ENCODE measurements around the gene LAMTOR1. TPM values are rescaled to one million over a fixed set of nuclear protein-coding genes. Genes with fewer than 3 reads are reported as not detected.

Gene LAMTOR1
- total and polyA plus RNA-seq, 2 of the 8 experiments (the other 6 are each of a cell fraction or from before 2014, with no cell fraction given): 82.1 to 160 TPM

- 93% methylated on average over 6 of the region's 6 CpGs; no CpG with 5 or more reads in 1 of the 2 experiments for WGBS, 2 experiments (ENCODE audit: extremely low coverage in 1 of 2, insufficient coverage in 1 of 2, insufficient read length in 1 of 2, insufficient replicate concordance in 2 of 2, low coverage in 1 of 2, low lambda C conversion rate in 2 of 2, missing lambda C conversion rate in 1 of 2)
- peaks cover 19 to 63% of the 10 kb centered on the region in 2 experiments for H3K79me2 ChIP-seq (ENCODE audit: control insufficient read depth in 1 of 2, insufficient read depth in 2 of 2, low read length in 2 of 2)
- no peaks in the 10 kb centered on the region; a peak in 2 of 8 replicates for H3K36me3 ChIP-seq (ENCODE audit: control insufficient read depth in 2 of 4, insufficient read depth in 4 of 4, low read length in 3 of 4)
- H4K5ac ChIP-seq (ENCODE audit: insufficient read length, low read depth, low read length): no peak overlapping the region
- peaks cover 8% of the 10 kb centered on the region; the same call in 1 of the 2 replicates for H3K79me1 ChIP-seq (ENCODE audit: low read depth, low read length)
- no peaks in the 10 kb centered on the region for H3K27me3 ChIP-seq (replicated peaks in 1 of 4; ENCODE audit: control insufficient read depth in 3 of 4, extremely low read depth in 1 of 4, insufficient read depth in 3 of 4, low read length in 3 of 4)
- no peak for TF ChIP-seq EZH2 (IDR thresholded peaks at IDR 0.05; ENCODE audit: low read depth, low read length, severe bottlenecking)
- no peak for TF ChIP-seq ZNF274 (IDR thresholded peaks at IDR 0.05; ENCODE audit: borderline replicate concordance, extremely low read depth, low read length)
- TF ChIP-seq RAD21 (IDR thresholded peaks at IDR 0.05 in 1 of 2, conservative IDR thresholded peaks at IDR 0.05 in 1 of 2; ENCODE audit: low read depth in 2 of 2, low read length in 2 of 2): no peak
- no peak for TF ChIP-seq BRCA1 (IDR thresholded peaks at IDR 0.05; ENCODE audit: low read depth, low read length)
- no peak for TF ChIP-seq TEAD4 (IDR thresholded peaks at IDR 0.05; ENCODE audit: low read depth, low read length)
- TF ChIP-seq JUND (IDR thresholded peaks at IDR 0.05; ENCODE audit: low read length): no peak
- no peak for TF ChIP-seq SP1 (IDR thresholded peaks at IDR 0.05; ENCODE audit: low read depth, low read length)
- TF ChIP-seq TCF12 (IDR thresholded peaks at IDR 0.05; ENCODE audit: low read depth, low read length): no peak
- TF ChIP-seq CHD1 (IDR thresholded peaks at IDR 0.05; ENCODE audit: low read depth, low read length): no peak
- no peak for TF ChIP-seq KDM5A (IDR thresholded peaks at IDR 0.05; ENCODE audit: low read length)
- no peak for TF ChIP-seq RFX5 (IDR thresholded peaks at IDR 0.05; ENCODE audit: borderline replicate concordance, low read depth, low read length)
- no peak overlapping the region for H2BK120ac ChIP-seq (replicated peaks; ENCODE audit: low read depth, low read length)
- FAIRE-seq (no peak), DNase-seq (ENCODE audit: low read depth in 1 of 2, low spot score in 2 of 2) (no peak)
- H3K9ac ChIP-seq (replicated peaks in 1 of 4; ENCODE audit: extremely low read depth in 1 of 4, low read depth in 3 of 4, low read length in 3 of 4): no peak overlapping the region
- no peak overlapping the region for H3K23ac ChIP-seq (ENCODE audit: insufficient read length)
- no peak overlapping the region for H2BK15ac ChIP-seq (ENCODE audit: low read length)
- ChIA-PET CTCF (ENCODE audit: partially characterized antibody) (interaction anchor here (0.6 to 3.0 kb wide), 11 partner anchors 11 to 69 kb away, joined by 3 to 16 read pairs (median 3); no protein-coding TSS in a partner anchor), POLR2A (ENCODE audit: partially characterized antibody) (interaction anchor here (0.9 to 2.5 kb wide), 6 partner anchors 8 to 76 kb away, joined by 3 to 10 read pairs (median 6); partner anchors contain the start of gene ANAPC15)
- H2AK5ac ChIP-seq (ENCODE audit: low read depth, low read length): no peak overlapping the region
- no peak overlapping the region for H2BK12ac ChIP-seq (ENCODE audit: low read depth, low read length)
- H4K20me1 ChIP-seq (replicated peaks in 1 of 2; ENCODE audit: control insufficient read depth in 1 of 2, insufficient read depth in 2 of 2, low read length in 2 of 2): peaks cover 4 to 6% of the 10 kb centered on the region in 2 experiments
- peaks cover 0 to 5% (median 0%) of the 10 kb centered on the region in 4 experiments; a peak in 3 of 7 replicates for H3K4me1 ChIP-seq (replicated peaks in 1 of 4; ENCODE audit: control insufficient read depth in 3 of 4, insufficient read depth in 4 of 4, low read length in 3 of 4)
- no peak overlapping the region for H2BK20ac ChIP-seq (ENCODE audit: low read length)
- H3K23me2 ChIP-seq (ENCODE audit: low read depth, low read length): peaks cover 4% of the 10 kb centered on the region; the same call in 1 of the 2 replicates
- H3K4me2 ChIP-seq (ENCODE audit: insufficient read depth in 1 of 2, low read depth in 2 of 2, low read length in 2 of 2): peak overlapping the region; percentile 79 to 86; a peak in 2 of 4 replicates
- no peak overlapping the region for H3K27ac ChIP-seq (ENCODE audit: low read depth, low read length)
- no peak overlapping the region for H3K14ac ChIP-seq (ENCODE audit: insufficient read length)
- peak overlapping the region; percentile 30 for H3K56ac ChIP-seq (replicated peaks; ENCODE audit: insufficient read length, low read depth, low read length)
- H2AFZ ChIP-seq (ENCODE audit: low read length): no peak overlapping the region
- no peak overlapping the region for H2BK5ac ChIP-seq (ENCODE audit: low read depth, low read length)
- H4K8ac ChIP-seq (ENCODE audit: extremely low read depth, insufficient read depth, low read length): no peak overlapping the region
- no peaks in the 10 kb centered on the region for H3K9me3 ChIP-seq (ENCODE audit: insufficient read depth in 2 of 2, low read depth in 1 of 2, low read length in 1 of 2)
- no peak overlapping the region for H3K18ac ChIP-seq (ENCODE audit: extremely low read depth, low read length)
- no peak overlapping the region for H4K91ac ChIP-seq (replicated peaks; ENCODE audit: insufficient read length, low read length)
- peak overlapping the region in 1 of 4 experiments; percentile 100; a peak in 3 of 8 replicates for H3K4me3 ChIP-seq (ENCODE audit: extremely low read depth in 1 of 4, insufficient read depth in 2 of 4, low read depth in 3 of 4, low read length in 4 of 4)
- no peak overlapping the region for H3K4ac ChIP-seq (replicated peaks; ENCODE audit: insufficient read length, low read depth, low read length)
Observed at GRCh38 chr11:72078477-72078876, 24.6 kb downstream of the LAMTOR1 start.
